Measurements from ENCODE around the gene HDAC2. TPM values are rescaled to one million over a fixed set of nuclear protein-coding genes. Genes with fewer than 3 reads are reported as not detected.

HDAC2 gene
- total RNA-seq, 2 donors from 2014 or later = 275 to 335 TPM

DNA sequence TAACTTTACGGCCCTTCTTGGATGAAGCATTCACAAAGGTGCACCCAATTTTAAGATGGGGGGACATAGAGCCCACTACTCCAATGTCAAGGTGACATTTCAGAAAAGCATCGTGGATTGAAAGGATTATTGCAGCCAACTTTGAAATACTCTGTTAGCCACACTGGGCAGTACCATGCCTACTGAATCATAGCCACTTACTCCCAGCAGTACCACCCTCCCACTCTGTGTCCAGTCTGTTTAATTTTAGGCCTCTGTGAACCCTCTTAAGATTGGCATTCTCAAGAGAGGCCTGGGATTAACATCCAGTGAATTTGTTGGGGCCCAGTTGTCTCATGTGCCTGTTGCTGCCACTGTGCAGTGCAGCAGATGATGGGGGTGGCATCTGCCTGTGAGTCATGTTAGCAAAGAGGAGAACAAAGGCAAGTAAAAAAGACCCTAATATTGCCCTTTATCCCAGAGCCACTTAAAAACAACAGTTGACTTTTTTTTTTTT, 11.2 kb upstream of the HDAC2 start:
- Histone ChIP-seq H3K4me1 (ENCODE audit: control insufficient read depth, insufficient read depth, low read length) (no peaks in the 10 kb centered on the region), H3K9me3 (ENCODE audit: control insufficient read depth, low read length) (no peaks in the 10 kb centered on the region), H3K4me3 (ENCODE audit: low read length) (no peak overlapping the region), H3K27ac (ENCODE audit: low read depth, low read length) (no peak overlapping the region), H3K27me3 (ENCODE audit: control insufficient read depth, insufficient read depth, low read length, poor library complexity, severe bottlenecking) (no peaks in the 10 kb centered on the region), H3K9ac (ENCODE audit: extremely low read depth, low read length, poor library complexity, severe bottlenecking) (no peak overlapping the region), H3K36me3 (ENCODE audit: control insufficient read depth, insufficient read depth, low read length) (no peaks in the 10 kb centered on the region)
- TF ChIP-seq, protein P1, sequence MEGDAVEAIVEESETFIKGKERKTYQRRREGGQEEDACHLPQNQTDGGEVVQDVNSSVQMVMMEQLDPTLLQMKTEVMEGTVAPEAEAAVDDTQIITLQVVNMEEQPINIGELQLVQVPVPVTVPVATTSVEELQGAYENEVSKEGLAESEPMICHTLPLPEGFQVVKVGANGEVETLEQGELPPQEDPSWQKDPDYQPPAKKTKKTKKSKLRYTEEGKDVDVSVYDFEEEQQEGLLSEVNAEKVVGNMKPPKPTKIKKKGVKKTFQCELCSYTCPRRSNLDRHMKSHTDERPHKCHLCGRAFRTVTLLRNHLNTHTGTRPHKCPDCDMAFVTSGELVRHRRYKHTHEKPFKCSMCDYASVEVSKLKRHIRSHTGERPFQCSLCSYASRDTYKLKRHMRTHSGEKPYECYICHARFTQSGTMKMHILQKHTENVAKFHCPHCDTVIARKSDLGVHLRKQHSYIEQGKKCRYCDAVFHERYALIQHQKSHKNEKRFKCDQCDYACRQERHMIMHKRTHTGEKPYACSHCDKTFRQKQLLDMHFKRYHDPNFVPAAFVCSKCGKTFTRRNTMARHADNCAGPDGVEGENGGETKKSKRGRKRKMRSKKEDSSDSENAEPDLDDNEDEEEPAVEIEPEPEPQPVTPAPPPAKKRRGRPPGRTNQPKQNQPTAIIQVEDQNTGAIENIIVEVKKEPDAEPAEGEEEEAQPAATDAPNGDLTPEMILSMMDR (conservative IDR thresholded peaks at IDR 0.05) = no peak
- H3K9me3 Mint-ChIP-seq = no peaks in the 10 kb centered on the region
- no peak overlapping the region for H3K4me3 Mint-ChIP-seq
- no peaks in the 10 kb centered on the region for H3K36me3 Mint-ChIP-seq (ENCODE audit: low read depth)
- no peak overlapping the region for H3K27ac Mint-ChIP-seq
- H3K4me1 Mint-ChIP-seq = peaks cover 2% of the 10 kb centered on the region
- WGBS, 2 experiments (ENCODE audit: insufficient coverage in 1 of 2, insufficient read length in 1 of 2) = 90 to 100% methylated on average over 1 to 2 of the region's 2 CpGs
- DNase-seq = no peak
- no peaks in the 10 kb centered on the region for H3K27me3 Mint-ChIP-seq (ENCODE audit: insufficient read depth)

DNA sequence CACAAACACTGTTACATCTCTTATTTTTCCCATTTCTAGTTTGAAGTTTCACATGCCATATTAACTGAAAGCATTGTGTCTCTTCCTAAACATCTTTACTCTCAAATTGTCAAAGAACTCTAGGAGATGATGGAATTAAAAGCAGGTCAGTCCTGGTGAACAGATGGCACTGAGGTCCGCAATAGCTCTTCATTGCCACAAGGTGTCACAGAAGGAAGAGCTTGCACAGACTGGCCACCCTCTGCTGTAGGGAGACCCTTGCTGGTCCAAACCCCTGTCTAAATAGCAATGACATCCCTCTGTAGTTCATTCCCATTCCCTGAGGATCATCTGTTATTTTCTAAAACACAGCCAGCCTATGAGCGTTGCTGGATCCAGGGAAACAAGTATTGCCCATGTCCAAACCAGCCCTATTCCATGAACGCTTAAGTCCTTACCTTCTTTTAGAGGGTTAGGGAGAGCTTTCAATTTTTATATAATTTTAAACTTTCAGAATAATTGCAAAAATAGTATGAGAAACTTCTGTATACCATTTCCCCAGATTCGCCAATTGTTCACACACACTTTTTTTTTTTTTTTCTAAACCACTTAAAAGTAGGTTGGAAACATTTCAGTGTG, 10.1 kb upstream of the HDAC2 start:
- H3K36me3 ChIP-seq (ENCODE audit: control insufficient read depth, insufficient read depth, low read length) = no peaks in the 10 kb centered on the region
- Mint-ChIP-seq H3K4me1 (peaks cover 2% of the 10 kb centered on the region), H3K36me3 (ENCODE audit: low read depth) (no peaks in the 10 kb centered on the region), H3K27ac (no peak overlapping the region), H3K9me3 (no peaks in the 10 kb centered on the region), H3K4me3 (no peak overlapping the region), H3K27me3 (ENCODE audit: insufficient read depth) (no peaks in the 10 kb centered on the region)
- H3K4me1 ChIP-seq (ENCODE audit: control insufficient read depth, insufficient read depth, low read length) = no peaks in the 10 kb centered on the region
- 74% methylated on average over 4 of the region's 4 CpGs; no CpG with 5 or more reads in 1 of the 2 experiments for WGBS, 2 experiments (ENCODE audit: insufficient coverage in 1 of 2, insufficient read length in 1 of 2)
- peak; percentile 75 for DNase-seq
- H3K4me3 ChIP-seq (ENCODE audit: low read length) = no peak overlapping the region
- no peaks in the 10 kb centered on the region for H3K27me3 ChIP-seq (ENCODE audit: control insufficient read depth, insufficient read depth, low read length, poor library complexity, severe bottlenecking)
- TF ChIP-seq, protein P1 (conservative IDR thresholded peaks at IDR 0.05) = peak; percentile 87
- H3K9me3 ChIP-seq (ENCODE audit: control insufficient read depth, low read length) = no peaks in the 10 kb centered on the region
- no peak overlapping the region for H3K9ac ChIP-seq (ENCODE audit: extremely low read depth, low read length, poor library complexity, severe bottlenecking)
- H3K27ac ChIP-seq (ENCODE audit: low read depth, low read length) = no peak overlapping the region

DNA sequence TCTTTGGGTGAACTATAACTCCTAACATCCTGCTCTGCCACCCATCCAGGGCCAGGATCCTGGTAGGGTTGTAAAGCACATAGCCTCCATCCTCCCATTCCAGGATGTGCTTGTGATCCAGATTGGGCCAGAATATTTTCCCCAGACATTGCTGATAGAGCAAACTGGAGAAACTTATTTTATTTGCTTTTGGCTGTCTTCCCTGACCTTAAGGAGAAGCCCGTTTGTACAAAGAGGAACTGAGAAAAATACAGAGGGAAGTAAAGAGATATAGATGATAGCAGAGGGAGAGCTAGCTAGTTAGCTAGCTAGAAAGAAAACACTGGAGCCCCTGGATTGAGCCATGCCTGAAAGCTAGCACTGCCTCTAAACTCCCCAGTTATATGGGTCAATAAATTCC, 9.0 kb upstream of the HDAC2 start:
- no peaks in the 10 kb centered on the region for H3K4me1 ChIP-seq (ENCODE audit: control insufficient read depth, insufficient read depth, low read length)
- no peaks in the 10 kb centered on the region for H3K9me3 ChIP-seq (ENCODE audit: control insufficient read depth, low read length)
- H3K4me3 ChIP-seq (ENCODE audit: low read length) = no peak overlapping the region
- 80 to 86% methylated on average over 1 of the region's 1 CpG for WGBS, 2 experiments (ENCODE audit: insufficient coverage in 1 of 2, insufficient read length in 1 of 2)
- peaks cover 2% of the 10 kb centered on the region for H3K4me1 Mint-ChIP-seq
- H3K27me3 Mint-ChIP-seq (ENCODE audit: insufficient read depth) = no peaks in the 10 kb centered on the region
- H3K36me3 Mint-ChIP-seq (ENCODE audit: low read depth) = no peaks in the 10 kb centered on the region
- TF ChIP-seq, protein P1 (conservative IDR thresholded peaks at IDR 0.05) = no peak
- no peak overlapping the region for H3K27ac Mint-ChIP-seq
- H3K9me3 Mint-ChIP-seq = no peaks in the 10 kb centered on the region
- no peak overlapping the region for H3K4me3 Mint-ChIP-seq
- no peaks in the 10 kb centered on the region for H3K36me3 ChIP-seq (ENCODE audit: control insufficient read depth, insufficient read depth, low read length)
- no peaks in the 10 kb centered on the region for H3K27me3 ChIP-seq (ENCODE audit: control insufficient read depth, insufficient read depth, low read length, poor library complexity, severe bottlenecking)
- no peak for DNase-seq
- no peak overlapping the region for H3K9ac ChIP-seq (ENCODE audit: extremely low read depth, low read length, poor library complexity, severe bottlenecking)
- no peak overlapping the region for H3K27ac ChIP-seq (ENCODE audit: low read depth, low read length)
